Thoracic aorta (tissue), 2 donors: Measurements from ENCODE around the gene APOC3. TPM values are rescaled to one million over a fixed set of nuclear protein-coding genes. Genes with fewer than 3 reads are reported as not detected.

Experiments used
- ATAC-seq: fragments of 150-250 bp; one replicate; pipeline ENCODE4 v1.8.0; 2017; ENCODE audit warnings: low read depth; ENCODE audit not compliant: insufficient number of reproducible peaks, low FRiP score
- DNase-seq: peaks from one replicate; pipeline ENCODE4 v3.0.0-alpha.2; 2020; ENCODE audit warnings: low spot score
- H3K27ac ChIP-seq, 2 donors: fragments of 200-600 bp; sonication (generic); 1 replicate in 1 of 2; 2 replicates in 1 of 2; pipeline ENCODE4 v1.5.1; 2016; ENCODE audit warnings: mild to moderate bottlenecking in 2 of 2, moderate library complexity in 2 of 2
- H3K27me3 ChIP-seq: fragments of 200-600 bp; sonication (generic); replicated peaks from 2 replicates; pipeline ENCODE4 v1.6.0; 2016; ENCODE audit warnings: mild to moderate bottlenecking; ENCODE audit not compliant: insufficient read depth
- H3K36me3 ChIP-seq: fragments of 200-600 bp; sonication (generic); one replicate; pipeline ENCODE4 v1.5.1; 2016
- H3K4me1 ChIP-seq, 2 donors: fragments of 200-600 bp; sonication (generic); 1 replicate in 1 of 2; 2 replicates in 1 of 2; pipeline versions ENCODE4 v1.5.1 to v1.6.0; 2016; ENCODE audit warnings: low read depth in 2 of 2, mild to moderate bottlenecking in 1 of 2; ENCODE audit not compliant: control insufficient read depth in 1 of 2
- H3K4me3 ChIP-seq: fragments of 200-600 bp; sonication (generic); 2 replicates; pipeline ENCODE4 v1.5.1; 2016; ENCODE audit warnings: mild to moderate bottlenecking
- H3K9me3 ChIP-seq: fragments of 200-600 bp; sonication (generic); 2 replicates; pipeline ENCODE4 v1.5.1; 2016
- CTCF ChIP-seq: fragments of 200-600 bp; sonication (generic); IDR thresholded peaks from one replicate; pipeline ENCODE4 v1.5.1; 2019; ENCODE audit warnings: antibody characterized with exemption
- total RNA-seq, 2 donors: library from RNA; depleted of rRNA; stranded (reverse); fragments of >200 nt; gene quantifications; one replicate each; pipeline versions ENCODE4 v1.1.0 to v1.2.3, GENCODE V29; 2016

APOC3 gene
- total RNA-seq, 2 donors from 2014 or later = not detected

GRCh38 chr11:116871248-116871647 lies 41.5 kb downstream of the APOC3 start:
- DNase-seq (no peak), ATAC-seq (no peak)
- H3K27me3 ChIP-seq = no peaks in the 10 kb centered on the region
- H3K9me3 ChIP-seq = no peaks in the 10 kb centered on the region
- H3K36me3 ChIP-seq = peaks cover 25% of the 10 kb centered on the region
- no peak overlapping the region for H3K27ac ChIP-seq
- no peak for TF ChIP-seq CTCF
- H3K4me1 ChIP-seq = no peaks in the 10 kb centered on the region
- no peak overlapping the region for H3K4me3 ChIP-seq

GRCh38 chr11:116873381-116873780 lies 43.7 kb downstream of the APOC3 start:
- no peaks in the 10 kb centered on the region for H3K4me1 ChIP-seq
- ATAC-seq (no peak), DNase-seq (no peak)
- H3K27me3 ChIP-seq = no peaks in the 10 kb centered on the region
- no peak for TF ChIP-seq CTCF
- H3K4me3 ChIP-seq = no peak overlapping the region
- no peaks in the 10 kb centered on the region for H3K9me3 ChIP-seq
- no peak overlapping the region for H3K27ac ChIP-seq
- H3K36me3 ChIP-seq = peaks cover 13% of the 10 kb centered on the region

- Histone ChIP-seq H3K4me1 (no peaks in the 10 kb centered on the region), H3K36me3 (peaks cover 12% of the 10 kb centered on the region), H3K27ac (no peak overlapping the region), H3K4me3 (no peak overlapping the region), H3K9me3 (no peaks in the 10 kb centered on the region), H3K27me3 (no peaks in the 10 kb centered on the region)
- no peak for ATAC-seq
- no peak for TF ChIP-seq CTCF
- no peak for DNase-seq
These were observed 44.5 kb downstream of the APOC3 start for GRCh38 chr11:116874251-116874650.

- H3K27ac ChIP-seq = no peak overlapping the region
- TF ChIP-seq CTCF = no peak
- no peaks in the 10 kb centered on the region for H3K27me3 ChIP-seq
- H3K36me3 ChIP-seq = peaks cover 12% of the 10 kb centered on the region
- no peaks in the 10 kb centered on the region for H3K9me3 ChIP-seq
- no peak overlapping the region for H3K4me3 ChIP-seq
- DNase-seq (no peak), ATAC-seq (no peak)
- no peaks in the 10 kb centered on the region for H3K4me1 ChIP-seq
These were observed 45.5 kb downstream of the APOC3 start for GRCh38 chr11:116875194-116875593.

- H3K36me3 ChIP-seq = peaks cover 12% of the 10 kb centered on the region
- DNase-seq (no peak), ATAC-seq (no peak)
- no peaks in the 10 kb centered on the region for H3K4me1 ChIP-seq
- H3K4me3 ChIP-seq = no peak overlapping the region
- no peak overlapping the region for H3K27ac ChIP-seq
- no peak for TF ChIP-seq CTCF
- no peaks in the 10 kb centered on the region for H3K27me3 ChIP-seq
- H3K9me3 ChIP-seq = no peaks in the 10 kb centered on the region
These were observed 46.9 kb downstream of the APOC3 start for GRCh38 chr11:116876656-116877055.
